GM23248 (cell line): ENCODE measurements around the gene SPSB4.

Experiments
- EZH2 ChIP-seq: fragments of 200-600 bp; sonication (generic); IDR thresholded peaks from 2 replicates; pipeline ENCODE4 v1.6.1; 2018; ENCODE audit warnings: antibody characterized with exemption, mild to moderate bottlenecking; ENCODE audit not compliant: insufficient read depth, poor library complexity, severe bottlenecking
- EZH2phosphoT487 ChIP-seq: fragments of 200-600 bp; sonication (generic); IDR thresholded peaks from 2 replicates; pipeline ENCODE4 v1.6.1; 2018; ENCODE audit warnings: antibody characterized with exemption, moderate library complexity, mild to moderate bottlenecking, low read depth; ENCODE audit not compliant: insufficient read depth

DNA sequence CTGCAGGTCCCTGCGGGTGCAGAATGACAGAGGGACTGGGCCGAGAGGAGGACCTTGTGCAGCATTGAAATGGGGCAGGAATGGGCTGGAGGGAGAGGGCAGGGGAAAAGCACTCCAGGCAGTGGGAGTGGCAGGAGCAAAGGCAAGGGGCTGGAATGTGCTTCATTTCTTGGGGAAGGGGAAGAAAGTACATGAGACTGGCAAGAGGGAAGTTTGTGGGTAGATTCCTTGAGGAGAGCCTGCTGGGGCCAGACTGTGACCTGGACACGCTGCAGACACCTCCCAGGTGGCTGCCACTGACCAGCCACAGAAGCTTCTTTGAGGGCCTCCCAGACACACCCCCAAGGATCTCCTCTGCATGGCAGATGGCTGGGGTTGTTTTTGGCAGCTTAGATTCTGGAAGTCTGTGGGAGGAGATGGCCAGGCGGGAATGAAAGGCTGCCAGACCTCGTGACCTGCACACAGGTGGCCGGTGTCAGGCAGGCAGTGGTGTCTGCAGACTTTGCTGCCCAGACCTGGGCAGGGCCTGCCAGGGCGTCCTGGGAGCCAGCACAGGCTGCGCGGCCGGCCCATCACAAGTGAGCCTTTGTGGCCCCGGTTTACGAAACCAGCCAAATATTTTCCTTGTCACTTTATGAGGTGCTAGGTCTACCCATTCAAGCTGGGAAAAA lies 53.1 kb downstream of the SPSB4 start:
- TF ChIP-seq EZH2phosphoT487 = no peak
- no peak for TF ChIP-seq EZH2
